ENCODE results near the gene MNAT1.

MNAT1 gene

DNA sequence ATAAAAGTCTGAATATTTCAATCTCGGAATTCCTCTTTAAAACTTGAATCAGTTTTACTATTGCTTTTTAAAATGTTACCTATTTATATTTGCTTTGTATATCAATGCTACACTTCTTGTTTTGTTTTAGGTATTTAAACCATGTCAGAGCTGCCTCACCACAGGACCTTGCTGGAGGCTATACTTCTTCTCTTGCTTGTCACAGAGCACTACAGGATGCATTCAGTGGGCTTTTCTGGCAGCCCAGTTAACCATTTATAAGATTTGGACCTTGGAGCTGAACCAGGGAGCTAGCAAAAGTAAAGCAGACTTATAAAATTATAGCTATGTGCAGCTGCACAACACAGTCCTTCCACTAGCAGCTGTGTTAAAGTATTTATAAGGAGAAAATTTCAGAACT, 233.5 kb downstream of the MNAT1 start:
- DNase-seq (ENCODE audit: low spot score): no peak

DNA sequence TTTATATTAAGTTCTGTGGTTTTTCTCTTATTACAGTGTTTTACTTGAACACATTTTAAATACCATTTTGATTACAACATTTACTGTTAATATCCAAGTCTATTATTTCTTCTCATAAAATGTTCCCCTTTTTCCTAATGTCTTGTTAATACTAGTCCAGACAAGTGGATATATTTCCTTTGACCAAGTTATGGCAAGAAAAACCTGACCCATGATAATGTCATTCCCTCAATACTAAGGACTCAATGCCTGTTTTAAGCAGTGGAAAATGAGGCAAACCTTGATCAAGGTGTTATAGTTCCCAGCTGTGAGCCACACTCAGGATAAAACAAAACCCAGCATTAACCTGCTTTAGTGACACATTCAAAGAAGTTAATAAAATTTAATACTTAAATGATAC, 234.1 kb downstream of the MNAT1 start:
- no peak for DNase-seq (ENCODE audit: low spot score)

DNA sequence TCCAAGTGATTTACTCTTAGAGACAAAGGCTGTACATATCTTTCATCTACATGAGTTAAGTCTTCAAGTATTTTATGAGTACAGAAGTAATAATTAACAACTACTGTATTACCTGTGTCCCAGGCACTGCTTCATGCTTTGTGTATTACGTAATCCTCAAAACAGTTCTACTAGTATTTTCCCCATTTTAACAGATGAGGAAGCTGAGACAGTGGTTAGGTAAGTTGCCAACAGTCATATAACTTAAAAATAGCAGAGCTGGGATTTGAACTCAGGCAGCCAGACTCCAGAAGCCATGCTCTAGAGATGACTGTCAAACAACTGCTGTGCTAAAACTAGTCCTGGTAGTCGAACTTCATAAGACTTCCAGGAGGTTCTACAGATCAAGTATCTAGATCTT, 235.6 kb downstream of the MNAT1 start:
- DNase-seq (ENCODE audit: low spot score): no peak

DNA sequence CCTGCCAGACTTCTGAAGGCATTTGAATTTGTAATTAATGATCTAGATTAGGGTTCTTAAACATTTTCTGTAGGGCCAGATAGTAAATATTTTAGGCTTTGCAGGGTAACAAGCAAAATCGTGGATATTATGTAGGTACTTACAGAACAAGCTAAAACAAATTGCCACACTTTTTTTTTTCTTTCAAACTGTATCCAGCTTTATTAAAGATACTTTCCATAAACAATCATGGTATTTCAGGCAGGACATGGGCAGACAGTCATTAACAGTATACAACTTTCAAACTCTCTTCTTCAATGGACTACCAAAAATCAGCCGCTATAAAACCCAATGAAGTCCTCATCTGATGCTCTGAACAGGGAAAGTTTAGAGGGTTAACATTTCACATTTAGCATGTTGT, 236.7 kb downstream of the MNAT1 start:
- no peak for DNase-seq (ENCODE audit: low spot score)

DNA sequence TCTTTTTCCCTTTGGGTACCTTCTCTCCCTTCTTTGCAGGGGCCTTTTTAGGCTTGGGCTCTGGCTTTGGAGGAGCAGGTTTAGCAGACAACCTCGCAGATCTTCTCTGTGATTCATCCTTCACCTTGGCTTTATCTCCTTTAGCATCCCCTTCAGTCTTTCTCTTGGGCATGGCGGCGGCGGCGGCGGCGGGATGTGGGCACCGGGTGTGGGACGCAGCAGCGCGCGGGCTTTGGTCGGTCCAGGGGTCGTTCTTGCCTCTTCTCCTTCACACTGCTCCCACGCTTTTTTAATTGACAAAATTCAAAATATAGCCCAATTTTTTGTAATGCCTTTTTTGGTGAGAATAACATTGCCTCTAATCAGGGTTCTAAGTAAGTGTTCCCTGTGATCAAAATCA, 237.7 kb downstream of the MNAT1 start:
- no peak for DNase-seq (ENCODE audit: low spot score)

DNA sequence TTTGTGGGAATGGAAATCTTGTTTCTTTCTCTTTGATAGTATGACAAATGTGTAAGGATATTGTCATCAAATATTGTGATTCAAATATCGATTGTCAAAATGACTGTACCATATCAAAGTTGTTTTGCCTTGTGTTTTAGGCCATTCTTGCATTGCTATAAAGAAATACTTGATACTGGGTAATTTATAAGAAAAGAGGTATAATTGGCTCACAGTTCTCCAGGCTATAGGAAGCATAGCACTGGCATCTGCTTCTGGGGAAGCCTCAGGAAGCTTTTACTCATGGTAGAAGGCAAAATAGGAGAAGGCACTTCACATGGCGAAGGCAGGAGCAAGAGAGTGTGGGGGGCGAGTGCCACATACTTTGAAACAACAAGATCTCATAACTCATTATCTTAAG, 238.5 kb downstream of the MNAT1 start:
- no peak for DNase-seq (ENCODE audit: low spot score)

DNA sequence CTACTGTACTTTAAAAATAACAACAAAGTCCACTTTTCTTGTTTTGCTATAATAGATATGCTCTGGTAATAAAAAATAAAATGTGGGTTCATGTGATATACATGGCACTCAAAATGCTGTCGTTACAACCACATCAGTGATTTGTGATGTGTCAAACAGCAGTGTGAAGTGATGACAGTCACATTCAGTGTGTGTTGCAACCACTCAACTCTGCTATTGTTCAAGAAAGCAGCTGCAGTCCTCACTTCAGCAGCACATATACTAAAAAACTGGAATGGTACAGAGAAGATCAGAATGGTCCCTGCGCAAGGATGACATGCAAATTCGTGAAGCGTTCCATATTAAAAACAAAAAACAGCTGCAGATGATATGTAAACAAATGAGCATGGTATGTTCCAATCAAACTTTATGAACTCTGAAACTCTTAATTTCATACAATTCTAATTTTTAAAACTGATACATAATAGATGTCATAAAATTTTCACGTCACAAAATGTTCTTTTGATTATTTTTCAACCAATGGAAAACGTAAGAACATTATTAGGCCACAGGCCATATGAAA, 239.6 kb downstream of the MNAT1 start:
- DNase-seq (ENCODE audit: low spot score): no peak

DNA sequence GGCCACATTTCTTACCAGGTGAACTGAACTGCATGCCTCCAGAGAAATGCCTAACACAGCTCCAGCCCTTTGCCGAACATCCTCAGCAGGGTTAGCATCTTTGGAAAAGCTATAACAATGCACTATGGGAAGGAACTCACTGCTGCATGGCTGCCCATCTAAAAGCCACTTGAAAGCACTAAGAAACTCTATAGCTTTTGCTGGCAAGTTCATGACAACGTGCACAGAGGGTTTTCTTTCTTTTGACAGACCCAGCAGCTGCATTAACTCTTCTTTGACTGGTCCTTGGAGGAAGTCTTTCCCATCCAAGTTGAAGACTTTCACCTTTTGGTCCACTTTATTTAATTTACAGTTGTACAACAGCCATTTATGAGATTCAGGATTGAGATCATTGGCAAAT, 241.0 kb downstream of the MNAT1 start:
- no peak for DNase-seq (ENCODE audit: low spot score)

DNA sequence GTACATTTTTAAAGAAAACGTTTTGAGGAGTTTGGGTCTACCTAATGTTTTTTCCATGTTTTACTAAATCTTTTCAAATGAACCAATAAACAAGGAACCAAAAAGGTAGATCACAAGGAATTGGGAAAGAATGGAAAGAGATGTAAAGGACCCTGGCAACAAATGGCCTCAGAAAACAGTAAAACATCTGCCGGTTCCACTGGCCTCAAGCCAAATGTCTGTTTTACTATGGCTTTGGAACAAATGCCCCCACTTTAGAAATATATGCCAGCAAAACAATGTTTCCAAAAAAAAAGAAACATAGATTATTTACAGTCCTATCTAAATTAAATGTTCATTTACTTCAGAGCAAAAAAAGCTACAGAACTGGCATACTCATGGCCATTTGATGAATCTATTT, 243.3 kb downstream of the MNAT1 start:
- DNase-seq (ENCODE audit: low spot score): no peak

DNA sequence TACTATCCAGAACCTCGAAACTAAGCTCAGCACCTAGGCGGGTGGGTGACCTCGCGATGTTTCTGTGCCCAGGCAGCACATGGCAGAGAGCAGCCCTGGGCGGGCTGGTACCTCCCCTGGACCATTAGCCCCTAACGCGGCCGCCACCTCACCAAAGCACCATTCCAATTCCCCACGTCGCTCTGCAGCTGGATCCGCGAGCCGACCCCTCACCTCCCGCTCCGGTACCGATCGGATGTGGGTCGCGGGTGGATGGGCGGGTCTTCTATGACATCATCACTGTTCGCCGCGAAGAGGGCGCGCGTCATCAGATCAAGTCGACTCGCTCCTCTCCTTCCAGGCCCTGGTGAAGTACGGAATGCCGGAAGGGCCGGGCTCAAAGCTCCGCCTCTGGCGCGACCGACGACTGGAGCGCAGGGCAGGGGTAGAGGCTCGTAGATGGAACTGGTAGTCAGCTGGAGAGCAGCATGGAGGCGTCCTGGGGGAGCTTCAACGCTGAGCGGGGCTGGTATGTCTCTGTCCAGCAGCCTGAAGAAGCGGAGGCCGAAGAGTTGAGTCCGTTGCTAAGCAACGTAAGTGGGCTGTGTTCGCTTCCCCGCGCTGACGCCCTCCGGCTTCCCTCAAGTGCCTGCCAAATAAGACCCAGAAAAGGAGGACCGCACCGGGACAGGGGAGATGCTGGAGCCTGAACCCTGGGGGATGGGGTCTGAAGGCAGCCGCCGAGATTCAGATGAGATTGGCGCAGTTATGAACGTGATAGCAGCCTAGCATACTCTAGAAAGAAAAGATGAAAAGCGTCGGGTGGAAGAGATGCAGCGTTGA, 246.5 kb downstream of the MNAT1 start, which contains the start of the genes SLC38A6 and TRMT5:
SLC38A6 (plus strand) TSS at position 435 of the 822 bp plus-strand sequence; CDS start at position 468, 33 bp downstream.
TRMT5 (minus strand) TSS at position 269 of the 822 bp plus-strand sequence; CDS start at position 163, 106 bp downstream.
- peak; percentile 93 for DNase-seq (ENCODE audit: low spot score)

DNA sequence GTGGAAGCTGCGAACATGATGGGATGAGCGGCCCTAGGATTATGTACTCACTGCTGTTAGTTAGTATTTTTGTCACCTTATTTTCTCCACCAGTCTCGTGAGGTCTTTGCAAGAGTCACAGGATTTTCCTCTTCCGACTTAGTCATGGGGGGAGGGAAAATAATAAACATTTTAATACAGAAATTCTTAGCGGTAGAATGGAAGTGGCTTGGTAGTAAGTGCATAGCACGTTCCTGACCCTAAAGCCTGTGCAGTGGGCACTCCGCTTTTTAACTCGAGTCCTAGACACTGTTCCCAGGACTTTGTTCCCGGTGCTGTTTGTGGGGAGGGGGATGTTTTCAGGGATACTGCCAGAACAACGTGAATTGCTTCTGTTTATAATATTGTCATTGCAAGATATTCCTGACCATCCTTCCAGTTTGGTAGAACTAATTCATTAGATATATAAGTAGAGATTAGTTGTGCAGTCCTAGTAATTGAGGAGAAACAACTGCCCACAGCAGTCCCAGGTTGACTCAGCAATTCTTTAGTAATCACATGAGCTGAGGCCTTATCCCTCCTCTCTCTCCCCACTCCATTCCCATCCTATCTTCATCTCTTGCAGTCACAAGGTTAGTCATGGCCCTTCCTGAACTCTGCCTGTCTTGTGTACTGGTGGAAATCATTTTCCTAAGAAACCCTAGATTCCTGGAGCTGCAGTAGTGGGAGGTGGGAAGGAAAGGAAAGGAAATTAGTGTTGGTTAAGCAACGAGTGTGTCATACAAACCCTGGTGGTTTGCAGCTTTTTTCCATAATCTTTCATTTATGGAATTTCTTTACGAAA, 247.3 kb downstream of the MNAT1 start:
- DNase-seq (ENCODE audit: low spot score): peak; percentile 78

DNA sequence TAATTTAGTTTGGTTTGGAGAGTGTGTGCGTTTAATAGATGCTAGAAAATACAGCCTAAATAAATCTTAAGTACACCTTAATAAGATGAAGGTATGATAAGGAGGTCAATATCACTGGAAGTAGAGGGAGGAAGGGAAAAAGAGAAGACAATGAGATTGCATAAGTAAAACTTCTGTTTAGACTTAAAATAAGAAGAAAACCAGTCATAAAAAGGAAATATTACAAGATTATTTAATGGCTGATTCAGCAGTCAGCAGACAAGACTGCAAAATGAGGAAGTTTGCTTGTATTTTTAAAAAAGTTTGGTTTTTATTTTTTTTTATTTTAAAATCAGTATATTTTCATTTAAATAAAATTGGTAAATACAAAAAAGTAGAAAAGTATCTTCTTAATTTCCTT, 249.6 kb downstream of the MNAT1 start:
- DNase-seq (ENCODE audit: low spot score): no peak

DNA sequence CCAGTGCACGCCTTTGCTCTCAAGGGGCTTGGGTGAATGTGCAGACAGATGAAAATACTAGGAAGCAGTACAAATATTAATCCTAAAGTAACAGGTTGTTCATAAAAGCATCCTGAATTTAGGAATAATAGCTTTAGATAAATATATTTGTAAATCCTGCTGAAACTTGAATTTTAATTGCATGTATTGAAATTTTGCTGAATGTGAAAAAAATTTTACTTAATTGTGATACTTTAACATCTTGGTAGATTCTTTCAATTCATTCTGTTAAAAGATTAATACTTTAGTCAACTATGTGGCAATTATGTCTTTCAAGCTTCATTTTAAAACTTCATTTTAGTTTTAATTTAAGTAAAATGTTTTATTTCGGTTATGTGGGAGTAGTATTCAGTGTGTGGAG, 251.9 kb downstream of the MNAT1 start:
- DNase-seq (ENCODE audit: low spot score): no peak

DNA sequence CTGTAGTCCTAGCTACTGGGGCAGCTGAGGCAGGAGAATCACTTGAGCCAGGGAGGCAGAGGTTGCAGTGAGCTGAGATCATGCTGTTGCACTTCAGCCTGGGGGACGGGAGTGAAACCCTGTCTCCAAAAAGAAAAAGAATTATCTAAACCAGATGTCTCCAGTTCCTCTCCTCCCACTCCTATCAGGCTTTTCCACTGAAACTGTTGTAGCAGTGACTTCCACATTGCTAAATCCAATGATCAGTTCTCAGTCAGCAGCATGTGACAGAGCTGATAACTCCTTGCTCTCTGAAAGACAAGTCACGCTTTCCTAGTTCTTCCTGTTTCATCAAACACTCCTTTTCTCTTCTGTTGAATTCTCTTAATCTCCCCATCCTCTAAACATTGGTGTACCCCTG, 255.0 kb downstream of the MNAT1 start:
- peak; percentile 21 for DNase-seq (ENCODE audit: low spot score)

DNA sequence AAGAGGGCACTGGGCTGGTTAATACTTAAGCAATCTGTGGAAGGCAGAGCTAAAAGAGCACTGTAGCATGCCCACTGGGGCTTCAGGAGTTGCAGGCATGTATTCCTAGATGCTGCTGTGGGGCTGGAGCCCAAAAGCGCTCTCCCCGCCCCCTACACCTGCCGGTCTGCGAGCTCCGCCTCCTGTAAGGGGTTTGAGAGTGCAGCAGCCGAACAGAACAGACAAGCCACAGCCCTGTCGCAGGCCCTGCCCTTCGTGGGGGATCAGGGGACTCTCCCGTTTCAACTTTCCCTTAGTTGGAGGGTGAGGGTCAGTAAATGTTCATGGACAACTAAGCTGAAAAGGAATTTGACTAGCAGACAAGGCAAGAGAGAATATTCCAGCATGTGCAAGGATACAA, 264.1 kb downstream of the MNAT1 start:
- no peak for DNase-seq (ENCODE audit: low spot score)

DNA sequence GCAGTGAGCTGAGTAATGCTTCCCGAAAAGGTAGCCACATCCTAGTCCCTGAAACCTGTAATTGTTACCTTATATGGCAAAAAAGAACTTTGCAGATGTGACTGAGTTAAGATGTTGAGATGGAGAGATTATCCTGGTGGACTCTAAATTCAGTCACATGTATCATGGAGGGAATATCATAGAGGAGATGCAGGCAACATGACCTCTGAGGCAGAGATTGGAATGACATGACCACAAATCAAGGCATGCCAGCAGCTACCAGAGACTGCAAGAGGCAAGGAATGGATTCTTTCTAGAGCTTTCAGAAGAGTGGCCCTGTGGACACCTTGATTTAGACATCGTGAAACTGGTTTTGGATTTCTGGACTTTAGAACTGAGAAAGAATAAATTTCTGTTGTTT, 265.0 kb downstream of the MNAT1 start:
- DNase-seq (ENCODE audit: low spot score): no peak

DNA sequence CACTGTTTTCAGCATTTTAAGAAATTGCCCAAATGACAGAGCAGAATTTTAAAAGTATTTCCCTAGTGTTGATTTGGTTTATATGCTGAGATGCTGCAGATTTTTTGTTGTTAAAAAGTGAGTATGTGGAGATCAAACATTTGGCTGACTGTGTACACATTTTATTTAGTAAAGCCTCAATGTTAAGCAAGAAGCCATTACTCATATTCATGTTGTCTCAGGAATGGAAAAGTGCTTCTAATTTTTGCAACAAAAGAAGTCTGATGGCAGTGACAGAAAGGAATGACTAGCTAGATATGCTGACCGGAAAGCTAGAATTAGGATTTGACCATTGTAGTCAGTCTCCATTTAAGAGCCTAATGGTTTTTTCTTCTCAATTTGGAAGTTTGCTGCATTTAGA, 269.0 kb downstream of the MNAT1 start:
- no peak for DNase-seq (ENCODE audit: low spot score)

DNA sequence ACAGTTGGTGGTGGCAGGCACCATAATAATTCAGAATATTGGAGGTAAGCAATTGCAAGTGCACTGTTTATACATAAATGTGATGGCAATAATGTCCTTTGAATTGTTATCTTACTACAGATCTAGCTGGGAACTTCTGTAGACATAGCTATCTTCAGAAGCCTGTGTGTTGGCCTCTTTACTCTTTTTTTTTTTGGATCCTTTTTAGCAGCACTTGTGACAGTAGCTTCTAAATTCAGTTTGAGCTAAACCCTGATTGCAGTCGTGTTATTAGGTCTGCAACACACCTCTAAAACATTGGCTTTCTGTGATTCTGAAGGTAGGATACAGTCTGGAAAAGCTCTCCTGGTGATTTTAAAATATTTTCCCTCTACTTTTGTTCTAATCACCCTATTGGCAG, 285.0 kb downstream of the MNAT1 start:
- DNase-seq (ENCODE audit: low spot score): no peak

All from hematopoietic multipotent progenitor cell treated with erythropoietin and hydrocortisone succinate and interleukin-3 and kit ligand, for 17 days (in vitro differentiated cells).